ENCODE results near the gene DSCAML1.
"Not testable (repeated sequence)": the region's sequence is repeated elsewhere in the genome, so short reads cannot be mapped to it uniquely, and the experiment has no call there.

Gene DSCAML1

GRCh38 chr11:117793583-117793982, 3.4 kb downstream of the DSCAML1 start:
- DNase-seq = no peak

GRCh38 chr11:117792992-117793391, 4.0 kb downstream of the DSCAML1 start:
- DNase-seq = no peak

GRCh38 chr11:117792241-117792640, 4.8 kb downstream of the DSCAML1 start:
- no peak for DNase-seq

GRCh38 chr11:117790279-117790678, 6.7 kb downstream of the DSCAML1 start:
- DNase-seq = no peak

- no peak for DNase-seq
These were observed 7.8 kb downstream of the DSCAML1 start for GRCh38 chr11:117789241-117789640.

- no peak for DNase-seq
These were observed 10.7 kb downstream of the DSCAML1 start for GRCh38 chr11:117786135-117786870.

GRCh38 chr11:117782101-117782500, 14.9 kb downstream of the DSCAML1 start:
- DNase-seq = no peak

GRCh38 chr11:117781627-117782026, 15.4 kb downstream of the DSCAML1 start:
- DNase-seq = no peak

GRCh38 chr11:117780456-117780855, 16.6 kb downstream of the DSCAML1 start:
- no peak for DNase-seq

GRCh38 chr11:117774553-117774952, 22.5 kb downstream of the DSCAML1 start:
- no peak for DNase-seq

GRCh38 chr11:117772360-117772759, 24.7 kb downstream of the DSCAML1 start:
- no peak for DNase-seq

GRCh38 chr11:117771841-117772240, 25.2 kb downstream of the DSCAML1 start:
- no peak for DNase-seq

GRCh38 chr11:117771197-117771596, 25.8 kb downstream of the DSCAML1 start:
- DNase-seq = no peak

- DNase-seq = no peak
These were observed 27.0 kb downstream of the DSCAML1 start for GRCh38 chr11:117770061-117770460.

- DNase-seq = no peak
These were observed 27.5 kb downstream of the DSCAML1 start for GRCh38 chr11:117769533-117769932.

GRCh38 chr11:117768506-117768905, 28.5 kb downstream of the DSCAML1 start:
- no peak for DNase-seq

- no peak for DNase-seq
These were observed 29.9 kb downstream of the DSCAML1 start for GRCh38 chr11:117767071-117767470.

- no peak for DNase-seq
These were observed 30.4 kb downstream of the DSCAML1 start for GRCh38 chr11:117766576-117766975.

GRCh38 chr11:117766026-117766425, 31.0 kb downstream of the DSCAML1 start:
- no peak for DNase-seq

- DNase-seq = no peak
These were observed 31.9 kb downstream of the DSCAML1 start for GRCh38 chr11:117765068-117765467.

GRCh38 chr11:117763465-117763864, 33.6 kb downstream of the DSCAML1 start:
- DNase-seq = not testable (repeated sequence)

- DNase-seq = no peak
These were observed 35.0 kb downstream of the DSCAML1 start for GRCh38 chr11:117761993-117762392.

GRCh38 chr11:117759305-117759704, 37.7 kb downstream of the DSCAML1 start:
- no peak for DNase-seq

GRCh38 chr11:117754030-117754429, 43.0 kb downstream of the DSCAML1 start:
- DNase-seq = no peak

- no peak for DNase-seq
These were observed 44.2 kb downstream of the DSCAML1 start for GRCh38 chr11:117752721-117753237.

All from activated CD4-positive, CD25-positive, alpha-beta regulatory T cell (primary cell).